Right atrium auricular region (tissue), 2 donors: ENCODE results near the gene SCN4B. TPM values are rescaled to one million over a fixed set of nuclear protein-coding genes. Genes with fewer than 3 reads are reported as not detected.
"Not testable (repeated sequence)": the region's sequence is repeated elsewhere in the genome, so short reads cannot be mapped to it uniquely, and the experiment has no call there.

Source experiments
- DNase-seq: peaks from one replicate; pipeline ENCODE4 v3.0.0-alpha.2; 2019; ENCODE audit warnings: low spot score
- H3K27ac ChIP-seq, 2 donors: fragments of 200-600 bp; sonication (generic); 1 replicate in 1 of 2; 2 replicates in 1 of 2; pipeline ENCODE4 v1.5.1; 2016 to 2019
- H3K27me3 ChIP-seq, 2 donors: fragments of 200-600 bp; sonication (generic); one replicate each; pipeline versions ENCODE4 v1.5.1 to v1.6.0; 2017 to 2019
- H3K36me3 ChIP-seq: fragments of 200-600 bp; sonication (generic); one replicate; pipeline ENCODE4 v1.5.1; 2016
- H3K4me1 ChIP-seq, 2 donors: fragments of 200-600 bp; sonication (generic); one replicate each; pipeline versions ENCODE4 v1.5.1 to v1.6.0; 2017 to 2019
- H3K4me3 ChIP-seq, 2 donors: fragments of 200-600 bp; sonication (generic); 1 replicate in 1 of 2; 2 replicates in 1 of 2; pipeline ENCODE4 v1.5.1; 2017 to 2019; ENCODE audit warnings: mild to moderate bottlenecking in 1 of 2, moderate library complexity in 1 of 2
- H3K9me3 ChIP-seq, 2 donors: fragments of 200-600 bp; sonication (generic); one replicate each; pipeline ENCODE4 v1.5.1; 2019
- CTCF ChIP-seq, 2 donors: fragments of 200-600 bp; sonication (generic); IDR thresholded peaks; one replicate each; pipeline ENCODE4 v1.5.1; 2019; ENCODE audit warnings: antibody characterized with exemption in 2 of 2
- total RNA-seq, 2 donors: library from RNA; depleted of rRNA; stranded (reverse); fragments of >200 nt; gene quantifications; one replicate each; pipeline ENCODE4 v1.1.0, GENCODE V29; 2016

Gene SCN4B
- total RNA-seq, 2 donors from 2014 or later, result 2.5 to 11.8 TPM

- Histone ChIP-seq H3K4me1 (peaks cover 0 to 12% of the 10 kb centered on the region in 2 donors), H3K4me3 (no peak overlapping the region), H3K36me3 (no peaks in the 10 kb centered on the region), H3K9me3 (no peaks in the 10 kb centered on the region), H3K27me3 (no peaks in the 10 kb centered on the region), H3K27ac (no peak overlapping the region)
- TF ChIP-seq CTCF (IDR thresholded peaks at IDR 0.05), result no peak
- no peak for DNase-seq
These were observed 32.4 kb upstream of the SCN4B start for GRCh38 chr11:118184784-118185579.

- H3K4me3 ChIP-seq, result not testable (repeated sequence)
These were observed 31.1 kb upstream of the SCN4B start for GRCh38 chr11:118183691-118184090.

GRCh38 chr11:118180300-118180703 is 27.7 kb upstream of the SCN4B start:
- no peak overlapping the region for H3K4me3 ChIP-seq

More at GRCh38 chr11:118183691-118184090, 31.1 kb upstream of the SCN4B start:
- peaks cover 0 to 16% of the 10 kb centered on the region in 2 donors for H3K4me1 ChIP-seq
- H3K27me3 ChIP-seq, H3K27ac ChIP-seq, DNase-seq, H3K36me3 ChIP-seq, H3K9me3 ChIP-seq: not testable (repeated sequence)

GRCh38 chr11:118176778-118177134 is 24.1 kb upstream of the SCN4B start:
- Histone ChIP-seq H3K36me3 (no peaks in the 10 kb centered on the region), H3K27ac (peak overlapping the region; percentile 78 to 92), H3K4me3 (no peak overlapping the region), H3K4me1 (peaks cover 0 to 19% of the 10 kb centered on the region in 2 donors), H3K9me3 (no peaks in the 10 kb centered on the region), H3K27me3 (no peaks in the 10 kb centered on the region)
- DNase-seq, result no peak
- TF ChIP-seq CTCF (IDR thresholded peaks at IDR 0.05), result no peak

More at GRCh38 chr11:118180300-118180703, 27.7 kb upstream of the SCN4B start:
- H3K27me3 ChIP-seq, result no peaks in the 10 kb centered on the region
- peaks cover 0 to 16% of the 10 kb centered on the region in 2 donors for H3K4me1 ChIP-seq
- DNase-seq, result peak; percentile 85
- TF ChIP-seq CTCF (IDR thresholded peaks at IDR 0.05), result no peak
- H3K36me3 ChIP-seq, result no peaks in the 10 kb centered on the region
- H3K27ac ChIP-seq, result peak overlapping the region; percentile 82 to 83
- no peaks in the 10 kb centered on the region for H3K9me3 ChIP-seq

- no peak for DNase-seq
- peak within 1 kb of the TSS; percentile 47 to 55 for H3K4me3 ChIP-seq
- peak within 1 kb of the TSS; percentile 78 to 92 for H3K27ac ChIP-seq
These were observed 23.6 kb upstream of the SCN4B start, which contains the start of gene SCN2B for GRCh38 chr11:118175993-118176777. Gene SCN2B (minus strand): TSS chr11:118176639. CDS start chr11:118176431, 208 bp downstream.

More at GRCh38 chr11:118175993-118176777, 23.6 kb upstream of the SCN4B start, which contains the start of gene SCN2B:
- Histone ChIP-seq H3K36me3 (no peaks in the 10 kb centered on the region), H3K27me3 (no peaks in the 10 kb centered on the region), H3K9me3 (no peaks in the 10 kb centered on the region), H3K4me1 (peaks cover 0 to 23% of the 10 kb centered on the region in 2 donors)
- TF ChIP-seq CTCF (IDR thresholded peaks at IDR 0.05), result no peak
